HepG2 (cell line): ENCODE results near the gene MPPE1. TPM values are rescaled to one million over a fixed set of nuclear protein-coding genes. Genes with fewer than 3 reads are reported as not detected.
A peak's percentile ranks its signal among the peaks of the same experiment; 100 is the strongest.

Experiments used
- AKAP8 ChIP-seq: sonication (generic); formaldehyde crosslinking; IDR thresholded peaks from 2 replicates; pipeline ENCODE4 v1.5.1; 2020; ENCODE audit warnings: mild to moderate bottlenecking, missing genetic modification reagents
- ATF7 ChIP-seq, 2 experiments: fragments of 450-650 bp in 1 of 2; sonication (generic) in 1 of 2; formaldehyde crosslinking in 1 of 2; IDR thresholded peaks; 2 replicates each; pipeline versions ENCODE4 v1.4.0 to v1.6.1; 2016 to 2020; ENCODE audit warnings: antibody characterized with exemption in 1 of 2, mild to moderate bottlenecking in 1 of 2, missing genetic modification reagents in 1 of 2
- BORCS8-MEF2B ChIP-seq: sonication (generic); formaldehyde crosslinking; IDR thresholded peaks from 2 replicates; pipeline ENCODE4 v1.8.0; 2022; ENCODE audit warnings: mild to moderate bottlenecking, missing genetic modification reagents
- KDM3A ChIP-seq: IDR thresholded peaks from 2 replicates; pipeline ENCODE4 v1.6.1; 2018; ENCODE audit warnings: low read depth, missing compliant biosample characterization
- NCOA2 ChIP-seq: sonication (generic); formaldehyde crosslinking; IDR thresholded peaks from 2 replicates; pipeline ENCODE4 v1.8.0; 2022; ENCODE audit warnings: inconsistent platforms
- NFIB ChIP-seq: sonication (generic); formaldehyde crosslinking; IDR thresholded peaks from 2 replicates; pipeline ENCODE4 v1.9.0; 2021; ENCODE audit warnings: missing genetic modification reagents, mild to moderate bottlenecking, borderline replicate concordance
- POLR2AphosphoS5 ChIP-seq: IDR thresholded peaks from 2 replicates; pipeline ENCODE4 v1.6.1; 2012; ENCODE audit warnings: low read depth, low read length
- RELA ChIP-seq: sonication (generic); formaldehyde crosslinking; IDR thresholded peaks from 2 replicates; pipeline ENCODE4 v1.4.0; 2020; ENCODE audit warnings: missing genetic modification reagents
- RFXAP ChIP-seq: sonication (generic); formaldehyde crosslinking; IDR thresholded peaks from 2 replicates; pipeline ENCODE4 v1.4.0; 2020; ENCODE audit warnings: missing genetic modification reagents, borderline replicate concordance
- SMARCC2 ChIP-seq: fragments of 450-650 bp; IDR thresholded peaks from 2 replicates; pipeline ENCODE4 v1.6.1; 2017; ENCODE audit warnings: antibody characterized with exemption, mild to moderate bottlenecking
- SMARCE1 ChIP-seq: fragments of 450-650 bp; IDR thresholded peaks from 2 replicates; pipeline ENCODE4 v1.6.1; 2017; ENCODE audit warnings: borderline replicate concordance
- XRCC5 ChIP-seq: fragments of 200-400 bp; formaldehyde crosslinking; optimal IDR thresholded peaks from 2 replicates; pipeline ENCODE3; 2017; ENCODE audit warnings: mild to moderate bottlenecking, low read length
- ZC3H4 ChIP-seq: sonication (generic); formaldehyde crosslinking; IDR thresholded peaks from 2 replicates; pipeline ENCODE4 v1.4.0; 2020; ENCODE audit warnings: missing genetic modification reagents, borderline replicate concordance
- ZFYVE20 ChIP-seq: sonication (generic); formaldehyde crosslinking; IDR thresholded peaks from 2 replicates; pipeline ENCODE4 v1.8.0; 2023; ENCODE audit warnings: low read depth, mild to moderate bottlenecking, moderate library complexity, missing genetic modification reagents, borderline replicate concordance
- ZIK1 ChIP-seq: sonication (generic); formaldehyde crosslinking; IDR thresholded peaks from 2 replicates; pipeline ENCODE4 v1.5.0; 2020; ENCODE audit warnings: mild to moderate bottlenecking, low read depth, missing genetic modification reagents, borderline replicate concordance
- ZSCAN12 ChIP-seq: sonication (generic); formaldehyde crosslinking; IDR thresholded peaks from 2 replicates; pipeline ENCODE4 v1.9.0; 2021; ENCODE audit warnings: mild to moderate bottlenecking, missing genetic modification reagents
- polyA plus RNA-seq, 8 experiments: library from polyadenylated mRNA; depleted of rRNA in 3 of 8; stranded (reverse) in 7 of 8; unstranded in 1 of 8; fragments of >200 nt; fragmentation: Illumina TruSeq in 4 of 8; extraction: Trizol in 4 of 8; gene quantifications; 2 replicates each; pipeline versions ENCODE4 v1.2.1 to v1.2.3, GENCODE V29; 2011 to 2016; ENCODE audit warnings: low read depth in 4 of 8, missing spikeins in 1 of 8, mixed read lengths in 1 of 8; ENCODE audit not compliant: insufficient read depth in 1 of 8
- total RNA-seq, 5 experiments: library from RNA; depleted of rRNA; stranded (reverse); fragments of >200 nt; fragmentation: Illumina TruSeq; extraction: Trizol; gene quantifications; 2 replicates each; pipeline ENCODE4 v1.2.3, GENCODE V29; 2016; ENCODE audit warnings: low read depth in 1 of 5
- TF ChIP-seq, protein P1 (sequence below): sonication (generic); formaldehyde crosslinking; IDR thresholded peaks from one replicate; pipeline ENCODE4 v1.5.1; 2020; ENCODE audit warnings: mild to moderate bottlenecking, missing genetic modification reagents; ENCODE audit errors: not compliant biosample characterization
- TF ChIP-seq, protein P2 (sequence below): sonication (generic); formaldehyde crosslinking; IDR thresholded peaks from 2 replicates; pipeline ENCODE4 v1.5.0; 2020; ENCODE audit warnings: mild to moderate bottlenecking, missing genetic modification reagents

MPPE1 gene
- total and polyA plus RNA-seq, 2 of the 13 experiments (the other 11 are each of a cell fraction or from before 2014, with no cell fraction given), result 9.6 to 11.9 TPM

DNA sequence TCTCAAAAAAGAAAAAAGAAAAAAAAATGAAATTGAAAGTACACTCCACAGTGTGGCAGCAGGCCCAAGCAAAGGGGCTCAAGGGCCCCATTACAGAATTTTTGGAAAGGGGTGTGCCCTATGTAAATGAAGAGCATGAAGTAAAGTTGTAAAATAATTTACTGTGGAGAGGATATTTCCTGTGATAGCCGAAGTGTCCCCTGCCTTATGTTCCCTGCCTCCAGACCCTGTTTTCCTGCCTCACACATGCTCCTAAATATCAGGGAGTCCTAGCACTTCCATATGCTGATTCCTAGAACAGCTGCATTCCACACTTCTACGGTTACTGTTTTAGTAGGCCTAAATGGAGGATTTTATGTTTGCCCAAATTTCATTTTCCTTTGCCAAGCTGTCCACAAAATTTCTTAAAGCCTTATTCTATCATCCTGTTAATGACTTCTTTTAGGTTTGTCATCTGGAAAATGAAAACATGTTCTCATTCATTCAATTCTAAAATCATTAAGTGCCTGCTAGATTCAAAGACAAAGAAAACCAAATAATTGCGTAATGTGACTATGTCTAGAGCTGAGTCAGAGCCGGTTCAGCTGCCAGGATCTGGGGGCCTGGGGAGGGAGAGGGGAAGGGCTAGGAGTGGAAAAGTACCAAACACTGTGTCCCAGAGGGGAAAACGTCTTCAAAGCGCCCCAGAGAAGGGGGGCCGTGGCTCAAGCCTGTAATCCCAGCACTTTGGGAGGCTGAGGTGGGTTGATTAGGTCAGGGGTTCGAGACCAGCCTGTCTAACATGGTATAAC is 47.3 kb upstream of the MPPE1 start (continued):
- TF ChIP-seq ATF7 (IDR thresholded peaks at IDR 0.05) (0 out of 2 replicates have a peak, but pooled peaks have one; percentile 2), ATF7 (CRISPR knock-in tag; IDR thresholded peaks at IDR 0.05) (no peak), ZSCAN12 (CRISPR knock-in tag) (no peak), RFXAP (no peak), KDM3A (CRISPR knock-in tag) (no peak), RELA (no peak), NCOA2 (CRISPR knock-in tag) (peak; percentile 61; the same call in 1 of the 2 replicates), AKAP8 (CRISPR knock-in tag) (no peak), ZIK1 (CRISPR knock-in tag) (no peak), SMARCC2 (no peak), BORCS8-MEF2B (CRISPR knock-in tag) (no peak), XRCC5 (peak; percentile 5), ZC3H4 (CRISPR knock-in tag) (no peak), NFIB (CRISPR knock-in tag) (no peak), SMARCE1 (no peak), POLR2AphosphoS5 (no peak), ZFYVE20 (no peak)
- TF ChIP-seq, protein P1, sequence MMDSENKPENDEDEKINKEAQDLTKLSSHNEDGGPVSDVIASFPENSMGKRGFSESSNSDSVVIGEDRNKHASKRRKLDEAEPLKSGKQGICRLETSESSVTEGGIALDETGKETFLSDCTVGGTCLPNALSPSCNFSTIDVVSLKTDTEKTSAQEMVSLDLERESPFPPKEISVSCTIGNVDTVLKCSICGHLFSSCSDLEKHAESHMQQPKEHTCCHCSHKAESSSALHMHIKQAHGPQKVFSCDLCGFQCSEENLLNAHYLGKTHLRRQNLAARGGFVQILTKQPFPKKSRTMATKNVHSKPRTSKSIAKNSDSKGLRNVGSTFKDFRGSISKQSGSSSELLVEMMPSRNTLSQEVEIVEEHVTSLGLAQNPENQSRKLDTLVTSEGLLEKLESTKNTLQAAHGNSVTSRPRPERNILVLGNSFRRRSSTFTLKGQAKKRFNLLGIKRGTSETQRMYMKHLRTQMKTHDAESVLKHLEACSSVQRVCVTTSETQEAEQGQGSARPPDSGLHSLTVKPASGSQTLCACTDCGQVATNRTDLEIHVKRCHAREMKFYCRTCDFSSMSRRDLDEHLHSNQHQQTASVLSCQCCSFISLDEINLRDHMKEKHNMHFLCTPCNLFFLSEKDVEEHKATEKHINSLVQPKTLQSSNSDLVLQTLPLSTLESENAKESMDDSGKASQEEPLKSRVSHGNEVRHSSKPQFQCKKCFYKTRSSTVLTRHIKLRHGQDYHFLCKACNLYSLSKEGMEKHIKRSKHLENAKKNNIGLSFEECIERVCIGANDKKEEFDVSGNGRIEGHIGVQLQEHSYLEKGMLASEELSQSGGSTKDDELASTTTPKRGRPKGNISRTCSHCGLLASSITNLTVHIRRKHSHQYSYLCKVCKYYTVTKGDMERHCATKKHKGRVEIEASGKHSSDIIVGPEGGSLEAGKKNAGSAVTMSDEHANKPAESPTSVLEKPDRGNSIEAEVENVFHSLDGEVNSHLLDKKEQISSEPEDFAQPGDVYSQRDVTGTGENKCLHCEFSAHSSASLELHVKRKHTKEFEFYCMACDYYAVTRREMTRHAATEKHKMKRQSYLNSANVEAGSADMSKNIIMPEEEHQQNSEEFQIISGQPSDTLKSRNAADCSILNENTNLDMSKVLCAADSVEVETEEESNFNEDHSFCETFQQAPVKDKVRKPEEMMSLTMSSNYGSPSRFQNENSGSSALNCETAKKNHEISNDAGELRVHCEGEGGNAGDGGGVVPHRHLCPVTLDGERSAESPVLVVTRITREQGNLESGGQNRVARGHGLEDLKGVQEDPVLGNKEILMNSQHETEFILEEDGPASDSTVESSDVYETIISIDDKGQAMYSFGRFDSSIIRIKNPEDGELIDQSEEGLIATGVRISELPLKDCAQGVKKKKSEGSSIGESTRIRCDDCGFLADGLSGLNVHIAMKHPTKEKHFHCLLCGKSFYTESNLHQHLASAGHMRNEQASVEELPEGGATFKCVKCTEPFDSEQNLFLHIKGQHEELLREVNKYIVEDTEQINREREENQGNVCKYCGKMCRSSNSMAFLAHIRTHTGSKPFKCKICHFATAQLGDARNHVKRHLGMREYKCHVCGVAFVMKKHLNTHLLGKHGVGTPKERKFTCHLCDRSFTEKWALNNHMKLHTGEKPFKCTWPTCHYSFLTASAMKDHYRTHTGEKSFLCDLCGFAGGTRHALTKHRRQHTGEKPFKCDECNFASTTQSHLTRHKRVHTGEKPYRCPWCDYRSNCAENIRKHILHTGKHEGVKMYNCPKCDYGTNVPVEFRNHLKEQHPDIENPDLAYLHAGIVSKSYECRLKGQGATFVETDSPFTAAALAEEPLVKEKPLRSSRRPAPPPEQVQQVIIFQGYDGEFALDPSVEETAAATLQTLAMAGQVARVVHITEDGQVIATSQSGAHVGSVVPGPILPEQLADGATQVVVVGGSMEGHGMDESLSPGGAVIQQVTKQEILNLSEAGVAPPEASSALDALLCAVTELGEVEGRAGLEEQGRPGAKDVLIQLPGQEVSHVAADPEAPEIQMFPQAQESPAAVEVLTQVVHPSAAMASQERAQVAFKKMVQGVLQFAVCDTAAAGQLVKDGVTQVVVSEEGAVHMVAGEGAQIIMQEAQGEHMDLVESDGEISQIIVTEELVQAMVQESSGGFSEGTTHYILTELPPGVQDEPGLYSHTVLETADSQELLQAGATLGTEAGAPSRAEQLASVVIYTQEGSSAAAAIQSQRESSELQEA (CRISPR knock-in tag), result no peak
- TF ChIP-seq, protein P2, sequence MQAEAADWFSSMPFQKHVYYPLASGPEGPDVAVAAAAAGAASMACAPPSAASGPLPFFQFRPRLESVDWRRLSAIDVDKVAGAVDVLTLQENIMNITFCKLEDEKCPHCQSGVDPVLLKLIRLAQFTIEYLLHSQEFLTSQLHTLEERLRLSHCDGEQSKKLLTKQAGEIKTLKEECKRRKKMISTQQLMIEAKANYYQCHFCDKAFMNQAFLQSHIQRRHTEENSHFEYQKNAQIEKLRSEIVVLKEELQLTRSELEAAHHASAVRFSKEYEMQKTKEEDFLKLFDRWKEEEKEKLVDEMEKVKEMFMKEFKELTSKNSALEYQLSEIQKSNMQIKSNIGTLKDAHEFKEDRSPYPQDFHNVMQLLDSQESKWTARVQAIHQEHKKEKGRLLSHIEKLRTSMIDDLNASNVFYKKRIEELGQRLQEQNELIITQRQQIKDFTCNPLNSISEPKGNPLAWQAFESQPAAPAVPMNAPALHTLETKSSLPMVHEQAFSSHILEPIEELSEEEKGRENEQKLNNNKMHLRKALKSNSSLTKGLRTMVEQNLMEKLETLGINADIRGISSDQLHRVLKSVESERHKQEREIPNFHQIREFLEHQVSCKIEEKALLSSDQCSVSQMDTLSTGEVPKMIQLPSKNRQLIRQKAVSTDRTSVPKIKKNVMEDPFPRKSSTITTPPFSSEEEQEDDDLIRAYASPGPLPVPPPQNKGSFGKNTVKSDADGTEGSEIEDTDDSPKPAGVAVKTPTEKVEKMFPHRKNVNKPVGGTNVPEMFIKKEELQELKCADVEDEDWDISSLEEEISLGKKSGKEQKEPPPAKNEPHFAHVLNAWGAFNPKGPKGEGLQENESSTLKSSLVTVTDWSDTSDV (CRISPR knock-in tag), result no peak
